ENCODE results near the gene ADAMTS14.

DNA sequence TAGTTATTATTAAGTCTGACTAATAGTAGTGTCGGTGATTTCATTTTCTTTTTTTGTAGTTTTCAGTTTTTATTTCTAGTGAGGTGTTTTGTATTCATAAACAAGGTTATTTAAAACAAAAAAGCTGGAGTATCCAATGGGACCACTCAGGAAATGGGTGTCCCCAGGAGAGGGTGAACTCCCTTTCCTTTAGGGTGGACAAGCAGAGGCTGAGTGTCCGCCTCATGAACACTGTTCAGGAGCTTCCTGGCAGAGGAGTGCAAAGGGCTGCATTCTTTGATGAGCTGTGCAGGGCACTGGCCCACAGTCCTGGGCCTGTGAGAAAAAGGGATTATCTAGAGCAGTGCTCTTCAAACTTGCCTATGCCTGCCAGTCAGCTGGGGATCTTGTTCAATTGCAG is 56.0 kb downstream of the ADAMTS14 start:
- no peak for TF ChIP-seq EZH2 (IDR thresholded peaks at IDR 0.05; ENCODE audit: low read length)
- TF ChIP-seq, protein P1, sequence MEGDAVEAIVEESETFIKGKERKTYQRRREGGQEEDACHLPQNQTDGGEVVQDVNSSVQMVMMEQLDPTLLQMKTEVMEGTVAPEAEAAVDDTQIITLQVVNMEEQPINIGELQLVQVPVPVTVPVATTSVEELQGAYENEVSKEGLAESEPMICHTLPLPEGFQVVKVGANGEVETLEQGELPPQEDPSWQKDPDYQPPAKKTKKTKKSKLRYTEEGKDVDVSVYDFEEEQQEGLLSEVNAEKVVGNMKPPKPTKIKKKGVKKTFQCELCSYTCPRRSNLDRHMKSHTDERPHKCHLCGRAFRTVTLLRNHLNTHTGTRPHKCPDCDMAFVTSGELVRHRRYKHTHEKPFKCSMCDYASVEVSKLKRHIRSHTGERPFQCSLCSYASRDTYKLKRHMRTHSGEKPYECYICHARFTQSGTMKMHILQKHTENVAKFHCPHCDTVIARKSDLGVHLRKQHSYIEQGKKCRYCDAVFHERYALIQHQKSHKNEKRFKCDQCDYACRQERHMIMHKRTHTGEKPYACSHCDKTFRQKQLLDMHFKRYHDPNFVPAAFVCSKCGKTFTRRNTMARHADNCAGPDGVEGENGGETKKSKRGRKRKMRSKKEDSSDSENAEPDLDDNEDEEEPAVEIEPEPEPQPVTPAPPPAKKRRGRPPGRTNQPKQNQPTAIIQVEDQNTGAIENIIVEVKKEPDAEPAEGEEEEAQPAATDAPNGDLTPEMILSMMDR (optimal IDR thresholded peaks at IDR 0.05 in 1 of 3, IDR thresholded peaks at IDR 0.05 in 1 of 3, conservative IDR thresholded peaks at IDR 0.05 in 1 of 3; ENCODE audit: extremely low read depth in 1 of 3, insufficient read depth in 2 of 3, low read length in 3 of 3): no peak
